Activated effector memory CD4-positive, alpha-beta T cell treated with anti-CD3 and anti-CD28 coated beads, Interleukin-2, amount 50 U/mL, for 16 hours (primary cell): ENCODE data around the gene ACTL10.
"Not testable (repeated sequence)": the region's sequence is repeated elsewhere in the genome, so short reads cannot be mapped to it uniquely, and the experiment has no call there.

ENCODE experiments used
- DNase-seq: peaks from one replicate; pipeline ENCODE4 v3.0.0-alpha.2; 2020

Gene ACTL10

GRCh38 chr20:33700696-33701441, 34.1 kb downstream of the ACTL10 start:
- DNase-seq = not testable (repeated sequence)

- no peak for DNase-seq
These were observed 35.1 kb downstream of the ACTL10 start for GRCh38 chr20:33701629-33702450.

DNA sequence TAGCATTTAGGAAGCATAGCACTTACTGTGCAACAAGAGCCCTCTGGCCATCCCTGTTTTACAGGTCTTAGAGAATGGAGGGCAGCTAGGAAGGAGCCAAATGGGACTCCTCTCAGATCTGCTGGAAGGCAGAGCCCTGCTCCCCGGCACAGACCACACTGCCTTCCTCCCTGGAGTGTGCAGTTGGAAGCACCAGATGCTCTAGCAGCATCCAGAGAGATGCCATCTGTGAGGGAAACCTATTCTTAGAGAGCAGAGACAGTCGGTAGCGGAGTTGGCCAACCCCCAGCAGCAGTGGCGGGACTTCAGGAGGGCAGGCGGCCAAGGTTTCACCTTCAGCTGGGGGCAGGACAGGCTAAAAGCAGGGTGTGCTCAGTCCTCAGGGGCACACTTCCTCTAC, 36.1 kb downstream of the ACTL10 start:
- DNase-seq = no peak

DNA sequence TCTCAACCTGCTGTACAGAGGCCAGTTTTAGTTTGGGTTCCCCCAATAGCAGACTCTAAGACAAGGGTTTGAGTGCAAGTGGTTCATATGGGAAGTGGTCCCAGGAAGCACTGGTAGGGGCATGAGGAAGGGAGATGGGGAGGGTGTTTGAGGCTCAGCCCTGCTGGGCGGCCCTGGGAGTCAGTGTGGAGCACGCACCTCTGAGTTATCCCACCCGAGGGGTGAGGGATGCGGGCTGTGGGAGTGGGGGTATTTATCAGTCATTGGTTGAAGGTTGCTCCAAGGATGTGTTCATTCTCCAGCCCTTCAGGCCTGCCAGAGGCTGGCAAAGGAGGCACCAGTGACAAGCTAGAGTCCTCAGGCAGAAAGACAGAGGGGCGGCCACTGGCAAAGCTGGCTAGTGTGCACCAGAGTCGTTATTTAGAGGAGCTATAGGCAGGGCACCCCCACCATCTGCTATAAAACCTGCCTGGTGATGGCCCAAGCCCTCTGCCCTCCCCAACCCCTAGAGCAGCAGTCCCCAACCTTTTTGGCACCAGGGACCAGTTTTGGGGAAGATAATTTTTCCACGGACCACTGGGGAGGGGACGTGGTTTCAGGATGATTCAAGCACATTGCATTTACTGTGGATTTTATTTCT, 36.9 kb downstream of the ACTL10 start:
- DNase-seq = no peak

- no peak for DNase-seq
These were observed 37.6 kb downstream of the ACTL10 start for GRCh38 chr20:33704197-33704924.

GRCh38 chr20:33707668-33708067, 40.9 kb downstream of the ACTL10 start:
- no peak for DNase-seq

DNA sequence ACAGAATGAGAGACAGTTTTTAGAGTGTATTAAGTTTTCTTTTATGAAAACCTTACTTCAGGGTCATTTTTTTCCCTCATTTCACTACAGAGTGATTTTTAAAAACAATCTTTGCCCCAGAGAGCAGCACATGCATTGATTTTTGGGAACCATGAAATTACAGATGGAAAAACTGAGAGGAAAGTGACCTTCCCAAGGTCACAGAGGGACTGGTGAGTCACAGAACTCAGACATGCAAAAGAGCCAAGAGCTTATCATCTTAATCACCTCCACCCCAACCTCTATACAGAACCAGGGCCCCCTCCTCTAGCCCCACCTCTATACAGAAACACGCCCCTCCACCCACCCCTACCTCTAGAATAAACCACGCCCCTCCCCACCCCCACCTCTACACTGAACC, 42.7 kb downstream of the ACTL10 start:
- no peak for DNase-seq

- DNase-seq = no peak
These were observed 43.3 kb downstream of the ACTL10 start for GRCh38 chr20:33709905-33710541.

GRCh38 chr20:33710681-33711445, 44.1 kb downstream of the ACTL10 start:
- no peak for DNase-seq

- DNase-seq = no peak
These were observed 44.6 kb downstream of the ACTL10 start for GRCh38 chr20:33711446-33711738.

DNA sequence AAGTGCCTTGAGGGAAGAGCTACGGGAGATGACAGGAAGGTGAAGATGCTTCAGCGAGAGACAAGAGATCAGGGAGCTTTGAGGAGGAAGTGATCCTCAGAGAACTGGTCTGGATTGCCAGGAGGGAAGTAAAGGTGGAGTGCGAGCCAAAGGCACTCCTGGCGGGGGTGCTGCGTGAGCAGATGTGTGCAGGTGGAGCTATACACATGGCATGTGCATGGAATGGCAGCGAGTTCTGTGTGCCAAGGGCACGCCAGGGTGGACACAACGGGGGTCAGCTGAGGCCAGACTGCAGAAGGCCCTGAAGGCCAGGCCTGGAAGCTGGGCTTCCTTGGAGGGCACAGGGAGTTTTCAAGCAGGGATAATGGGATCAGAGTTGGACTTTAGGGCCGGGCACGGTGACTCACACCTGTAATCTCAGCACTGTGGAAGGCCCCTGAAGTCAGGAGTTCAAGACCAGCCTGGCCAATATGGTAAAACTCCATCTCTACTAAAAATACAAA, 47.2 kb downstream of the ACTL10 start:
- DNase-seq = no peak

DNA sequence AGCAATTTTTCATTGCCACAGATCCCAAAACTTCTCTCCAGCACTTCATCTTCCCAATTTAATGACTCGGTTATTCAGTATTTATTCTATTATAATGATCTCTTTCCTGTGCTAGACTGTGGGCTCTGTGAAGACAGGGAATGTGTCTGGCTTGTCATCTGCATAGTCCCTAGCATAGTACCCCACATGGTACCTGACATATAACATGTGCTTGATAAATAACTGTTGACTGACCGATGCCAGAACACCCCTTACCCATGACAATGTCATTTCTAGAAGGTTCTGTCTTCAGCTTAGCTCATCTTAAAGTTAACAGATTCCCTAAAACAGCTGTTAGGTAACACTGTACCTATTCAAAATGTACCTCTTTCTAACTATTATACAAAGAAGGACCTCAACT, 49.8 kb downstream of the ACTL10 start:
- no peak for DNase-seq
